Activated CD4-positive, alpha-beta T cell treated with anti-CD3 and anti-CD28 coated beads, Interleukin-2, amount 10 ng/mL, durations not matched to agents 7 days and 5 days (primary cell): ENCODE data around the gene RNF10. TPM values are rescaled to one million over a fixed set of nuclear protein-coding genes. Genes with fewer than 3 reads are reported as not detected.
"Not testable (repeated sequence)": the region's sequence is repeated elsewhere in the genome, so short reads cannot be mapped to it uniquely, and the experiment has no call there.

Source experiments
- CTCF ChIA-PET: fragments of 350-600 bp; sonication (Branson Sonifier 250); formaldehyde crosslinking; loops from one replicate; lab custom pipeline; 2021; ENCODE audit warnings: antibody characterized with exemption; lab: Charles Lee
- POLR2A ChIA-PET: fragments of 350-600 bp; sonication (Branson Sonifier 250); formaldehyde crosslinking; loops from one replicate; lab custom pipeline; 2021; ENCODE audit warnings: antibody characterized with exemption; lab: Charles Lee
- DNase-seq: peaks from one replicate; pipeline ENCODE4 v3.0.0-alpha.2; 2020
- H3K27ac Mint-ChIP-seq: one replicate; pipeline ENCODE4 v1.8.0; 2021; ENCODE audit warnings: mild to moderate bottlenecking, moderate library complexity, mixed read lengths
- H3K27me3 Mint-ChIP-seq: one replicate; pipeline ENCODE4 v1.8.0; 2021; ENCODE audit warnings: mixed read lengths
- H3K36me3 Mint-ChIP-seq: one replicate; pipeline ENCODE4 v1.8.0; 2021; ENCODE audit warnings: low read depth, mixed read lengths
- H3K4me1 Mint-ChIP-seq: one replicate; pipeline ENCODE4 v1.8.0; 2021; ENCODE audit warnings: mixed read lengths
- H3K4me3 Mint-ChIP-seq: one replicate; pipeline ENCODE4 v1.8.0; 2021; ENCODE audit warnings: mild to moderate bottlenecking, moderate library complexity, mixed read lengths
- H3K9me3 Mint-ChIP-seq: one replicate; pipeline ENCODE4 v1.8.0; 2021; ENCODE audit warnings: mixed read lengths
- total RNA-seq, 2 experiments: library from RNA; stranded (reverse); gene quantifications; one replicate each; pipeline ENCODE4 v1.2.3, GENCODE V29; 2021

The RNF10 gene
- total RNA-seq, 2 experiments from 2014 or later, result 191 to 219 TPM

DNA sequence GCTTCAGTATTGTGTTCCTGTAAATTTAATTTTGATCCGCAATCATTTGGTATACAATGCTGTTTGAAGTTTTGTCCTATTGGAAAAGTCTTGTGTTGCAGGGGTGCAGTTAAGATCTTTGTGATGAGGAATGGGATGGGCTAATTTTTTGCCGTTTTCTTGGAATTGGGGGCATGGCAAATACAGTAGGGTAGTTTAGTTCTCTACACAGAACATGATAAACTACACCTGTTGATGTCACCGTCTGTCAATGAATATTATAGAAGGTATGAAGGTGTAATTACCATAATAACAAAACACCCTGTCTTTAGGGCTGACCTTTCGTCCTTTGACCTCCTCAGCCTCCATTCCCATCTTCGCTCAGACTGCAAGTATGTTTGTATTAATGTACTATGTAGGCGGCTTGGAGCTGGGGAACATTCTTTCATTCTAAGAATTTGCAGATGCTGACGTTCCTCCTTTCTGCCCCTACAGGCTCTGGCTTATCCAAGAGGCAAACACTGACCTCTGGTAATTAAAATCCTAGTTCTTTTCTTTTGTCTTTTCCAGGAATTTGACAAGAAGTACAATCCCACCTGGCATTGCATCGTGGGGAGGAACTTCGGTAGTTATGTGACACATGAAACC lies 36.5 kb upstream of the RNF10 start:
- H3K4me3 Mint-ChIP-seq, result peak overlapping the region; percentile 85
- ChIA-PET CTCF (interaction anchor here (0.9 to 1.7 kb wide), 2 partner anchors 27 to 58 kb away, joined by 3 read pairs; no protein-coding TSS in a partner anchor), POLR2A (interaction anchor here (0.6 kb wide), 1 partner anchor 20 kb away, joined by 5 read pairs; no protein-coding TSS in a partner anchor)
- peak overlapping the region; percentile 67 for H3K27ac Mint-ChIP-seq
- peaks cover 34% of the 10 kb centered on the region for H3K36me3 Mint-ChIP-seq
- no peaks in the 10 kb centered on the region for H3K27me3 Mint-ChIP-seq
- H3K4me1 Mint-ChIP-seq, result peaks cover 42% of the 10 kb centered on the region
- no peak for DNase-seq
- H3K9me3 Mint-ChIP-seq, result no peaks in the 10 kb centered on the region

GRCh38 chr12:120498870-120499515 lies 35.2 kb upstream of the RNF10 start:
- Mint-ChIP-seq H3K27me3 (no peaks in the 10 kb centered on the region), H3K27ac (no peak overlapping the region), H3K36me3 (peaks cover 44% of the 10 kb centered on the region), H3K4me3 (no peak overlapping the region), H3K9me3 (no peaks in the 10 kb centered on the region), H3K4me1 (peaks cover 42% of the 10 kb centered on the region)
- ChIA-PET POLR2A (interaction anchor here (0.6 kb wide), 2 partner anchors 19 to 580 kb away, joined by 3 read pairs; no protein-coding TSS in a partner anchor), CTCF (no interaction called here)
- no peak for DNase-seq

- Mint-ChIP-seq H3K4me1 (peaks cover 32% of the 10 kb centered on the region), H3K4me3 (no peak overlapping the region), H3K36me3 (peaks cover 45% of the 10 kb centered on the region), H3K27me3 (no peaks in the 10 kb centered on the region), H3K27ac (peak overlapping the region; percentile 19), H3K9me3 (no peaks in the 10 kb centered on the region)
- ChIA-PET CTCF (interaction anchor here (0.6 to 1.4 kb wide), 4 partner anchors 19 to 81 kb away, joined by 3 to 6 read pairs (median 3); no protein-coding TSS in a partner anchor), POLR2A (no interaction called here)
- no peak for DNase-seq
These were observed 33.6 kb upstream of the RNF10 start for GRCh38 chr12:120500581-120500980.

DNA sequence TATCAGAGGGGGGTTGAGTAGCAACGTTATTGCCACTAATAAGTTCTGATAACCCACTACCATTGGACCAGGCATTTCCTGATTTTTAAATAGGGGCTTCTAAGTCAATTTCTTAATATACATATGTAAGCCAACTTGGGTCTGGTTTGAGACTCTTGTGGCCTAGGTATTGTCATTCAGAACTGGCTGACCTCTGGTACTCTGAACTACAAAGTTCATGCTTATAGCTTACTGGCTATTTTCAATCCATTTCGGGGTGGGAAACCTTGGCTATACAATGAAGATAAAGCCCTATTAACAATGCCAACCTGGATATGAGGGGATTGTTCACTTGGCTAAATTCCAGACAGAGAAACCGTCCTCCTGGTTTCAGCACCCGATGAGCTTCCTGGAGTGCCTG lies 29.6 kb upstream of the RNF10 start:
- CTCF ChIA-PET, result interaction anchor here (1.4 kb wide), 2 partner anchors 9 to 22 kb away, joined by 3 to 4 read pairs; partner anchors contain the start of gene DYNLL1
- Mint-ChIP-seq H3K4me3 (no peak overlapping the region), H3K9me3 (no peaks in the 10 kb centered on the region), H3K27ac (no peak overlapping the region), H3K36me3 (peaks cover 27% of the 10 kb centered on the region), H3K27me3 (no peaks in the 10 kb centered on the region), H3K4me1 (peaks cover 6% of the 10 kb centered on the region)
- DNase-seq, result no peak
- POLR2A ChIA-PET, result interaction anchor here (0.6 kb wide), 1 partner anchor 212 kb away, joined by 3 read pairs; the partner anchor contains the start of gene RNU4-1

GRCh38 chr12:120508537-120508936 lies 25.6 kb upstream of the RNF10 start:
- POLR2A ChIA-PET, result no interaction called here
- no peaks in the 10 kb centered on the region for H3K9me3 Mint-ChIP-seq
- CTCF ChIA-PET, result interaction anchor here (2.1 kb wide), 1 partner anchor 19 kb away, joined by 6 read pairs; no protein-coding TSS in a partner anchor
- no peak for DNase-seq
- H3K4me3 Mint-ChIP-seq, result no peak overlapping the region
- no peaks in the 10 kb centered on the region for H3K27me3 Mint-ChIP-seq
- H3K27ac Mint-ChIP-seq, result no peak overlapping the region
- H3K36me3 Mint-ChIP-seq, result peaks cover 18% of the 10 kb centered on the region
- H3K4me1 Mint-ChIP-seq, result no peaks in the 10 kb centered on the region

DNA sequence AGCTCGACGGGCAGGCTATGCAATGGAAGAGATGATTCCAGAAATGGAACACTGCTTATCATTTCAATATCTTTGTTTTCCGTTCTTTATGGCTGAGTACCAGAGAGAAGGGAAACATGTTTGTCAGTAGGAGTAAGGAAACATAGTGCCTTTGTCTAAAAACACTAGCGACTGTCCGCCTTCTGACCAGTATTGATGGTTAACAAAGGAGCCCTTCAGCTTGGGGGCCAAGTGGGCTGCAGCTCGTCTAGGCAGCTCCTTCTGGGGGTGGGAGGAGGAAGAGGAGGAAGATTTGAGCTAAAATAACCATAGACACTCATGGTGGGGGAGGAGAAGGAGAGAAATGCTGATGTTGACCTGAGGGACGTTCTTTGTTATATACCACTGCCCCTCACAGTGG lies 20.2 kb upstream of the RNF10 start:
- Mint-ChIP-seq H3K4me3 (no peak overlapping the region), H3K27ac (no peak overlapping the region), H3K27me3 (no peaks in the 10 kb centered on the region), H3K36me3 (peaks cover 14% of the 10 kb centered on the region), H3K4me1 (no peaks in the 10 kb centered on the region), H3K9me3 (no peaks in the 10 kb centered on the region)
- no peak for DNase-seq
- ChIA-PET CTCF (no interaction called here), POLR2A (no interaction called here)

DNA sequence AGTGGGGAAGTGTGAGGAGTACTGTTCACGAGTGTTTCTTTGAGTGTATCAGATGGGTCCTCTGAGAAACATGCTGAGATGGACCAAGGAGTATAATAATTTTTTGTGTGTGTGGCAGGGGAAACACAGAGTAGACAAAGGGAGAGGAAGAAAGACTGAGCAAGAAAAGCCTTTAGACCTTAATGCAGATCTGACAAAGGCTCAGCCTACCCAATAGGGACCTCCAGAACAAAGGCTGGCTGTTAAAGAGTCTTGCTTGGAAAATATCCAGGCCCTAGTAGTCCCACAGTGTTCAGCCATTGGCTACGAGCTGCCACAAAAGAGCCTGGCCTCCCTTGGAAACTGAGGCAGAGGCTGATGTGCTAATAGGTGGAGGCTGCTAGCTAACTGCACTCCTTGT lies 18.7 kb upstream of the RNF10 start:
- H3K36me3 Mint-ChIP-seq, result peaks cover 11% of the 10 kb centered on the region
- CTCF ChIA-PET, result interaction anchor here (1.4 kb wide), 2 partner anchors 10 to 14 kb away, joined by 3 to 4 read pairs; partner anchors contain the start of gene COQ5
- H3K4me3 Mint-ChIP-seq, result no peak overlapping the region
- no peaks in the 10 kb centered on the region for H3K27me3 Mint-ChIP-seq
- H3K27ac Mint-ChIP-seq, result no peak overlapping the region
- POLR2A ChIA-PET, result no interaction called here
- no peak for DNase-seq
- H3K4me1 Mint-ChIP-seq, result no peaks in the 10 kb centered on the region
- no peaks in the 10 kb centered on the region for H3K9me3 Mint-ChIP-seq

DNA sequence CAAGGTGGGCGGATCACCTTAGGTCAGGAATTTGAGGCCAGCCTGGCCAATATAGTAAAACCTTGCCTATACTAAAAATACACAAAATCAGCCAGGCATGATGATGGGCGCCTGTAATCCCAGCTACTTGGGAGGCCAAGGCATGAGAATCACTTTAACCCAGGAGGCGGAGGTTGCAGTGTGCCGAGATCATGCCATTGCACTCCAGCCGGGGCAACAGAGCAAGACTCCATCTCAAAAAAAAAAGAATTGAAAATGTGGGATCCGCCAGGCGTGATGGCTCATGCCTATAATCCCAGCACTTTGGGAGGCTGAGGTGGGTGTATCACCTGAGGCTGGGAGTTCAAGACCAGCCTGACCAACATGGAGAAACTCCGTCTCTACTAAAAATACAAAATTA lies 14.8 kb upstream of the RNF10 start:
- POLR2A ChIA-PET, H3K4me3 Mint-ChIP-seq, H3K36me3 Mint-ChIP-seq, H3K9me3 Mint-ChIP-seq, DNase-seq, H3K27me3 Mint-ChIP-seq, H3K27ac Mint-ChIP-seq, H3K4me1 Mint-ChIP-seq: not testable (repeated sequence)
- CTCF ChIA-PET, result interaction anchor here (1.0 kb wide), 1 partner anchor 19 kb away, joined by 3 read pairs; no protein-coding TSS in a partner anchor

- H3K9me3 Mint-ChIP-seq, result no peaks in the 10 kb centered on the region
- ChIA-PET POLR2A (interaction anchor here (0.6 kb wide), 1 partner anchor 132 kb away, joined by 6 read pairs; no protein-coding TSS in a partner anchor), CTCF (interaction anchor here (1.7 kb wide), 1 partner anchor 11 kb away, joined by 4 read pairs; no protein-coding TSS in a partner anchor)
These were observed 11.6 kb upstream of the RNF10 start for GRCh38 chr12:120522568-120522967.

DNA sequence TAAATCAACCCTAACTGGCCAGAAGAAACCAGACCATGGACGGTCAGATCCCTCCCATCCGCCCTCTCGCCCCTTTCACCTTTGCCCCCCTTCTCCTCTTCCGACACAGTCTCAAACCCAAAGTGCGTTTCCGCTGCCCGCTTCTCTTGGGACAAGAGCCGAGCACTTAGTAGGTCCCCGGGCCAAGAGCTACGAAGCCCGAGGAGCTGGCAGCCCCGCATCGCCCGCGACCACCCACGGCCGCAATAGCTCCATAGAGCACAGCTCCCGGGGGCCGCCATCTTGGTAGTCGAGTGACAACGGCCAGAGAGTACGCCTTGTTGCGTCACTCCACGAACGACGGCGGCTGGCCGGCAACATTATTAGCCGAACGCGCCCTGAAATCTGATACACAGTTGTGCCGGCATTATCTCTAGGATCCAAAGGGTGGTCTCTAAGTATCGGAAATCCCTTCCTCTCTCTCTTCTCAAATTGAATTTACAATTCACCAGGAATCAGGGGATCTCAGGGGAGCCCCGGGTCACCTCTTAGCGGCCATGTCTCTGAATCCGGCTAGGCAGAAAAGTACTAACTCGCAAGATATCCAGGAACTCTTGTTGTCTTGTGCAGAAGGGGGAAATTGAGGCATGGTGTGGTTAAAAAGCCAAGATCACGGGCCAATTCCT lies 5.2 kb upstream of the RNF10 start, which contains the start of gene COQ5:
COQ5 (minus strand) TSS at position 298 of the 665 bp plus-strand sequence; CDS start at position 281, 17 bp downstream.
- ChIA-PET POLR2A (interaction anchor here (0.7 kb wide), 1 partner anchor 823 kb away, joined by 3 read pairs; no protein-coding TSS in a partner anchor), CTCF (interaction anchor here (0.5 to 1.2 kb wide), 9 partner anchors 9 to 1619 kb away, joined by 3 to 7 read pairs (median 3); no protein-coding TSS in a partner anchor)
- Mint-ChIP-seq H3K36me3 (peaks cover 6% of the 10 kb centered on the region), H3K27me3 (no peaks in the 10 kb centered on the region), H3K27ac (peak within 1 kb of the TSS; percentile 99), H3K9me3 (no peaks in the 10 kb centered on the region), H3K4me3 (peak within 1 kb of the TSS; percentile 100), H3K4me1 (peaks cover 37% of the 10 kb centered on the region)
- DNase-seq, result peak; percentile 88

More at GRCh38 chr12:120522568-120522967, 11.6 kb upstream of the RNF10 start:
- H3K4me1 Mint-ChIP-seq, result peaks cover 6% of the 10 kb centered on the region
- DNase-seq, result no peak
- no peak overlapping the region for H3K27ac Mint-ChIP-seq
- peaks cover 6% of the 10 kb centered on the region for H3K36me3 Mint-ChIP-seq
- no peaks in the 10 kb centered on the region for H3K27me3 Mint-ChIP-seq
- H3K4me3 Mint-ChIP-seq, result no peak overlapping the region

GRCh38 chr12:120529641-120530417 lies 4.3 kb upstream of the RNF10 start:
- DNase-seq, result no peak
- Mint-ChIP-seq H3K4me1 (peaks cover 38% of the 10 kb centered on the region), H3K9me3 (no peaks in the 10 kb centered on the region), H3K36me3 (peaks cover 8% of the 10 kb centered on the region), H3K27me3 (no peaks in the 10 kb centered on the region), H3K4me3 (peak overlapping the region; percentile 100), H3K27ac (peak overlapping the region; percentile 99)
- POLR2A ChIA-PET, result no interaction called here
- CTCF ChIA-PET, result interaction anchor here (0.7 to 1.8 kb wide), 5 partner anchors 10 to 125 kb away, joined by 3 to 5 read pairs (median 4); no protein-coding TSS in a partner anchor
